Activated CD4-positive, alpha-beta T cell treated with anti-CD3 and anti-CD28 coated beads, Interleukin-2, amount 10 ng/mL, durations not matched to agents 7 days and 5 days (primary cell): ENCODE results near the gene CAMSAP1. TPM values are rescaled to one million over a fixed set of nuclear protein-coding genes. Genes with fewer than 3 reads are reported as not detected.

ENCODE experiments used
- CTCF ChIA-PET: fragments of 350-600 bp; sonication (Branson Sonifier 250); formaldehyde crosslinking; loops from one replicate; lab custom pipeline; 2021; ENCODE audit warnings: antibody characterized with exemption; lab: Charles Lee
- POLR2A ChIA-PET: fragments of 350-600 bp; sonication (Branson Sonifier 250); formaldehyde crosslinking; loops from one replicate; lab custom pipeline; 2021; ENCODE audit warnings: antibody characterized with exemption; lab: Charles Lee
- DNase-seq: peaks from one replicate; pipeline ENCODE4 v3.0.0-alpha.2; 2020
- H3K27ac Mint-ChIP-seq: one replicate; pipeline ENCODE4 v1.8.0; 2021; ENCODE audit warnings: mild to moderate bottlenecking, moderate library complexity, mixed read lengths
- H3K27me3 Mint-ChIP-seq: one replicate; pipeline ENCODE4 v1.8.0; 2021; ENCODE audit warnings: mixed read lengths
- H3K36me3 Mint-ChIP-seq: one replicate; pipeline ENCODE4 v1.8.0; 2021; ENCODE audit warnings: low read depth, mixed read lengths
- H3K4me1 Mint-ChIP-seq: one replicate; pipeline ENCODE4 v1.8.0; 2021; ENCODE audit warnings: mixed read lengths
- H3K4me3 Mint-ChIP-seq: one replicate; pipeline ENCODE4 v1.8.0; 2021; ENCODE audit warnings: mild to moderate bottlenecking, moderate library complexity, mixed read lengths
- H3K9me3 Mint-ChIP-seq: one replicate; pipeline ENCODE4 v1.8.0; 2021; ENCODE audit warnings: mixed read lengths
- total RNA-seq, 2 experiments: library from RNA; stranded (reverse); gene quantifications; one replicate each; pipeline ENCODE4 v1.2.3, GENCODE V29; 2021

Gene CAMSAP1
- total RNA-seq, 2 experiments from 2014 or later: 20.4 to 22.7 TPM

DNA sequence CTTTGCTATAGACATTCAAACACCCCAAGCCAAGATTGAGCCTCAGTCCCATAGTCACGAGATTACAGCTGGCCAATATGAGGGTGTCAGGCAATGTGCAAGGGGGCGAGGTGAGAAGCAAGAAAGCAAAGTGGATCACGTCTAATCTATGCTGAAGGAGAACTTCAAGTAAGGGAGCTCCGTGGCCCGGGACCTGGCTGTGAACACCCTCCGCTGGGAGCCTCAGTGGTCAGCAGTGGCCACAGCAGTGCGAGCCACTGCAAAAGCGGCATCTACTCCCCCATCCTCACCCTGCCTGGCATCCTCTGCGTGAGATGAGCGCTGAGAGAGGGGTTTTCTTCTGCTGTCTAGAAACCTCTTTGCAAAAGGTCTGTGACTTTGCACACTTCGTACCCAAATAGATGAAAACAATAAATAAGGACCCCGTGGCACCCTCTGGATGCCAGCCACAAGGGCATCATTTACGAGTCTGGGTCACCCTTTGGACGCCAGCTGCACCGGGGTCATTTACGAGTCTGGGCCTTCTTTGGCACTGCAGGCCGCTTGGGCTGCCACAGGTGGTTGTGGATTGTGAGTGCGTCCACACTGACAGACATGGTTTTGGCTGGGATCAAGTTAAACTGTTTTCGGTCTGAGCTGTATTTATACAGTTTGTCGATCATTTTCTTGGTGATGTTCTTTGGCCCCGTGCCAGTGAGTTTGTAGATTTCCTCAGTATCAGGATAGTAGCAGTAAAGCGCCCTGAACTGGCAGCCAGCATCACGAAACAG is 96.4 kb downstream of the CAMSAP1 start:
- ChIA-PET POLR2A (no interaction called here), CTCF (interaction anchor here (1.5 kb wide), 1 partner anchor 23 kb away, joined by 3 read pairs; no protein-coding TSS in a partner anchor)
- H3K9me3 Mint-ChIP-seq: no peaks in the 10 kb centered on the region
- no peak overlapping the region for H3K4me3 Mint-ChIP-seq
- no peak overlapping the region for H3K27ac Mint-ChIP-seq
- no peaks in the 10 kb centered on the region for H3K27me3 Mint-ChIP-seq
- H3K36me3 Mint-ChIP-seq: peaks cover 4% of the 10 kb centered on the region
- no peaks in the 10 kb centered on the region for H3K4me1 Mint-ChIP-seq
- DNase-seq: no peak

DNA sequence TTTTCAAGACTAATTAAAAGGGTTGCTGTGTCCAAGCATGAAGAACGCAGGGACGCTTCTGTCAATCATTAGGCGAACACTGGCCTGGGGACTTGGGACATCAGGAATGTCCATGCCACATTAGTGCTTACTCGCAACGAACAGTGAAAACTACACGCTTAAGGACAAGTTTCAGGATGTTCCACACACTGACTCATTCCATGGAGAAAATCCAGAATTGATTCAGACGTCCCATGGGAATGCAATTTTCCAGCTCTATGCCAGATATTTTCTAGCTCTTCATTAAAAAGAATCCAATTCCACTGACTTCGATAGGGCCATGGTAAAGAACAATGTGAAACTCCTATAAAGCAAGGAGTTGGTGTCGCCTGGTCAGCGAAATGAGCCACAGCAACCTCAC is 98.2 kb downstream of the CAMSAP1 start:
- H3K4me1 Mint-ChIP-seq: no peaks in the 10 kb centered on the region
- POLR2A ChIA-PET: no interaction called here
- no peaks in the 10 kb centered on the region for H3K27me3 Mint-ChIP-seq
- H3K36me3 Mint-ChIP-seq: no peaks in the 10 kb centered on the region
- CTCF ChIA-PET: interaction anchor here (0.9 kb wide), 1 partner anchor 12 kb away, joined by 3 read pairs; no protein-coding TSS in a partner anchor
- H3K27ac Mint-ChIP-seq: no peak overlapping the region
- H3K4me3 Mint-ChIP-seq: no peak overlapping the region
- no peak for DNase-seq
- H3K9me3 Mint-ChIP-seq: no peaks in the 10 kb centered on the region

GRCh38 chr9:135805422-135806022 is 101.8 kb downstream of the CAMSAP1 start:
- CTCF ChIA-PET: no interaction called here
- DNase-seq: no peak
- POLR2A ChIA-PET: no interaction called here
- H3K4me1 Mint-ChIP-seq: no peaks in the 10 kb centered on the region
- H3K27ac Mint-ChIP-seq: no peak overlapping the region
- H3K4me3 Mint-ChIP-seq: no peak overlapping the region
- H3K9me3 Mint-ChIP-seq: no peaks in the 10 kb centered on the region
- no peaks in the 10 kb centered on the region for H3K36me3 Mint-ChIP-seq
- H3K27me3 Mint-ChIP-seq: no peaks in the 10 kb centered on the region

DNA sequence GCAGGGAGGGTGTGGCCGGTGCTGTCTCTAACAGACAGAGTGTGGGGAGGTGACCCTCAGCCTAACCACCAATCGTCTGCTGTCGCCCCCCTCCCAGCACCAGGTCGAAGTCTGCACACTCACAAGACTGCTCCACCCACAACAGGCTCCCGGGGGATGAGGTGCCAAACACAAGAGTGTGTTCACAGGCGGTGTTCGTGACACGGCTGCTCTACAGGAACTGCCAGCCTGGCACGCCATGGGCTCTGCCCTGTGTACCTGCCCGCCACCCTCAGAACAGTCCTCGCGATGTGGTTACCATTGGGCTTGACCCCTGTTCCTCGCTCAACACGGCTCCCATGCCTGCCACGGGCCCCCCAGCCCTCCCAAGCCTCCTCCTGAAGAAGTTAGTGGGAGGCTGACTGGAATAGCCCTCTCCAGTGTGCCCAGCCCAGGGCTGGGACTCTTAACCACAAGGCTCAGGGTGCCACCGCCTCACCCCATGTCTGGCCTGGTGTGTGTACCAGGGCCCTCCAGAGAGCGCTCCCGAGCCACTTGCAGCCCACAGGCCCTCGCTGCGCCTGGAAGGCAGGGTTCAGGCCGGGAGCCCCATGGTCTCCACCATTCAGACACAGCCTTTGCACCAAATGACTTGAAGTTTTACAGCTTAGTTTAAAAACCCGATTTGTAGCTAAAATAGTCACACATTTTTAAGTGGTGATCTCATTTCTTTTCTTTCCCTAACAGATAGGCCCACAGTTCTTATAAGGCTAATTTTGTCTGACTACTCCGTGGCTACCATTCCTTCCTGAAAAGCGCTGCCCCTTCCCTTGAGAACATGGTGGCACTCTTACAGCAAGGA is 102.5 kb downstream of the CAMSAP1 start:
- no peaks in the 10 kb centered on the region for H3K36me3 Mint-ChIP-seq
- H3K4me1 Mint-ChIP-seq: no peaks in the 10 kb centered on the region
- ChIA-PET CTCF (no interaction called here), POLR2A (no interaction called here)
- no peak for DNase-seq
- H3K27me3 Mint-ChIP-seq: no peaks in the 10 kb centered on the region
- H3K27ac Mint-ChIP-seq: no peak overlapping the region
- H3K4me3 Mint-ChIP-seq: no peak overlapping the region
- no peaks in the 10 kb centered on the region for H3K9me3 Mint-ChIP-seq

- no peak for DNase-seq
- ChIA-PET CTCF (no interaction called here), POLR2A (interaction anchor here (0.7 kb wide), 1 partner anchor 315 kb away, joined by 3 read pairs; the partner anchor contains the start of gene TMEM250)
- Mint-ChIP-seq H3K9me3 (no peaks in the 10 kb centered on the region), H3K27me3 (no peaks in the 10 kb centered on the region), H3K4me1 (no peaks in the 10 kb centered on the region), H3K4me3 (no peak overlapping the region), H3K27ac (no peak overlapping the region), H3K36me3 (no peaks in the 10 kb centered on the region)
These were observed 103.9 kb downstream of the CAMSAP1 start for GRCh38 chr9:135803441-135803840.

GRCh38 chr9:135802876-135803419 is 104.4 kb downstream of the CAMSAP1 start:
- ChIA-PET CTCF (no interaction called here), POLR2A (interaction anchor here (0.7 kb wide), 1 partner anchor 316 kb away, joined by 3 read pairs; the partner anchor contains the start of gene TMEM250)
- Mint-ChIP-seq H3K9me3 (no peaks in the 10 kb centered on the region), H3K4me1 (no peaks in the 10 kb centered on the region), H3K27ac (no peak overlapping the region), H3K36me3 (no peaks in the 10 kb centered on the region), H3K4me3 (no peak overlapping the region), H3K27me3 (no peaks in the 10 kb centered on the region)
- DNase-seq: no peak

DNA sequence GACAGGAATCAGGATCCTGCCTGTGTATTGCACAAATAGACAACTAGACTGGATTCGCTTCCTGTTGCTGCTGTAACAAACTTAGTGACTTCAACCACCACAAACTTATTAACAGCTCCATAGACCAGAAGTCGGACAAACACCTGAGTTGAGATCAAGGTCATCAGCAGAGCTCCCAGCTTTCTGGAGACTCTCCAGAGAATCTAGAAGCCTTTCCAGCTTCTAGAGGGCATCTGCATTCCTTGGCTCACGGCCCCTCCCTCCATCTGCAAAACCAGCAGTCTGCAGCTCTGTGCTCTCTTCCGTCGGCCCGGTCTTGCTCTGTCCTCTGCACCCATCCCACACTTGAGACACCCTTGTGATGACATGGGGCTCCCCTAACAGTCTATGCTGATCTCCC is 106.3 kb downstream of the CAMSAP1 start:
- no peak overlapping the region for H3K4me3 Mint-ChIP-seq
- H3K36me3 Mint-ChIP-seq: no peaks in the 10 kb centered on the region
- ChIA-PET POLR2A (no interaction called here), CTCF (interaction anchor here (1.0 kb wide), 1 partner anchor 149 kb away, joined by 3 read pairs; no protein-coding TSS in a partner anchor)
- no peaks in the 10 kb centered on the region for H3K27me3 Mint-ChIP-seq
- no peak for DNase-seq
- H3K9me3 Mint-ChIP-seq: no peaks in the 10 kb centered on the region
- no peak overlapping the region for H3K27ac Mint-ChIP-seq
- no peaks in the 10 kb centered on the region for H3K4me1 Mint-ChIP-seq

GRCh38 chr9:135799261-135799660 is 108.1 kb downstream of the CAMSAP1 start:
- no peak for DNase-seq
- no peaks in the 10 kb centered on the region for H3K4me1 Mint-ChIP-seq
- H3K9me3 Mint-ChIP-seq: no peaks in the 10 kb centered on the region
- H3K4me3 Mint-ChIP-seq: no peak overlapping the region
- POLR2A ChIA-PET: no interaction called here
- no peaks in the 10 kb centered on the region for H3K27me3 Mint-ChIP-seq
- CTCF ChIA-PET: interaction anchor here (0.6 kb wide), 1 partner anchor 46 kb away, joined by 6 read pairs; no protein-coding TSS in a partner anchor
- no peaks in the 10 kb centered on the region for H3K36me3 Mint-ChIP-seq
- no peak overlapping the region for H3K27ac Mint-ChIP-seq

DNA sequence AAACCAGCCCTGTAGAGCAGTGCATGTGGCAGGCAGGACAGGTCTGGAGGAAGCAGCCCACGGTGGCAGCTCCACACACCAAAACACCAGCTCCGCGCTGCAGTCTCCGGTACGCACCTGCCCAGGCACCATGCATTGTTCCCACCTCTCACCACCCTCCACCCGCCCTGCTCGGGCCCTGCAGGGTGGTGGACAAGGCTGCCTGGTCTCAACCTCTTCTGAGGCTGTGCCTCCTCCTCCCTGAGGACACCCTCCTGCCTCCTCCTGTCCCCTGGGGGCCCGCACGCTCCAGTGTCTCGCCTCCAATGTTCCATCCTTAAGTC is 109.1 kb downstream of the CAMSAP1 start:
- DNase-seq: no peak
- Mint-ChIP-seq H3K27me3 (no peaks in the 10 kb centered on the region), H3K4me1 (no peaks in the 10 kb centered on the region), H3K36me3 (no peaks in the 10 kb centered on the region), H3K27ac (no peak overlapping the region), H3K9me3 (no peaks in the 10 kb centered on the region), H3K4me3 (no peak overlapping the region)
- ChIA-PET POLR2A (no interaction called here), CTCF (no interaction called here)

DNA sequence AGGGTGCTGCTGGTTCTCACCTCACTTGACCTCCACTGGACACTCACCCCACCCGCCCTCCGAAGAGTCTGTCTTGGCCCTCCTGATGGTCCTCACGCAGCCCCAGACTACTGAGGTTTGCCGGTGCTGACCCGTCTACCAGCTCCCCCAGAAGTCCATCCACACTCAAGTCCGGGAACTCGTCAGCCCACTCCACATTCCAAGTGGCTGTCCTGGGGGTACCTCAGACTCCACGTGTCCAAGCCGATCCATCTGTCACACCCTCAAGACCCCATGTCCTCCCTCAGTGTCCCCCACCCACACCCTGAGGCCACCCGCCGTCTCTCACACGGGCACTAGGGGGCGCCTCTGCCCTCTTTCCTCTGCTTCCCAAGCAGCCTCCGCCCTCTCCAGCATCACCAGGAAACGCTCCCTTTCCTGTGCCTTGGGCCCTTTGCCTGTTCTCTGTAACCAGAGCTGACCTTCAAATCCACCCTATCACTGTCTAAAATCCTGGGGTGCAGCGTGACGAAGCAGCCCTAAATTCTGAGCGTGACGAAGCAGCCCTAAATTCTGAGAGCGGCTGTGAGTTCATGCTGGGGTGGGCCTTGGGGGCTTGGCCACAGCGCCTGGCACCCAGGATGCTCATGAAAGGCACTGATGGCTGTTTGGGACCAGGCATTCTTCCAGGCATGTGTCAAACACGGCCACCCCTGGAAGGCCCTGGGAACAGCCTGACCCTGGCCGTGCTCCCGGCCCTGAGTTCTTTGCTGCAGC is 109.7 kb downstream of the CAMSAP1 start:
- no peak overlapping the region for H3K4me3 Mint-ChIP-seq
- CTCF ChIA-PET: no interaction called here
- H3K27ac Mint-ChIP-seq: no peak overlapping the region
- no peaks in the 10 kb centered on the region for H3K4me1 Mint-ChIP-seq
- POLR2A ChIA-PET: no interaction called here
- H3K36me3 Mint-ChIP-seq: no peaks in the 10 kb centered on the region
- H3K27me3 Mint-ChIP-seq: no peaks in the 10 kb centered on the region
- no peaks in the 10 kb centered on the region for H3K9me3 Mint-ChIP-seq
- DNase-seq: no peak

- POLR2A ChIA-PET: no interaction called here
- Mint-ChIP-seq H3K4me1 (no peaks in the 10 kb centered on the region), H3K4me3 (no peak overlapping the region), H3K9me3 (no peaks in the 10 kb centered on the region), H3K27me3 (no peaks in the 10 kb centered on the region), H3K27ac (no peak overlapping the region), H3K36me3 (no peaks in the 10 kb centered on the region)
- CTCF ChIA-PET: interaction anchor here (1.1 kb wide), 1 partner anchor 12 kb away, joined by 3 read pairs; no protein-coding TSS in a partner anchor
- no peak for DNase-seq
These were observed 110.4 kb downstream of the CAMSAP1 start for GRCh38 chr9:135796784-135797485.

DNA sequence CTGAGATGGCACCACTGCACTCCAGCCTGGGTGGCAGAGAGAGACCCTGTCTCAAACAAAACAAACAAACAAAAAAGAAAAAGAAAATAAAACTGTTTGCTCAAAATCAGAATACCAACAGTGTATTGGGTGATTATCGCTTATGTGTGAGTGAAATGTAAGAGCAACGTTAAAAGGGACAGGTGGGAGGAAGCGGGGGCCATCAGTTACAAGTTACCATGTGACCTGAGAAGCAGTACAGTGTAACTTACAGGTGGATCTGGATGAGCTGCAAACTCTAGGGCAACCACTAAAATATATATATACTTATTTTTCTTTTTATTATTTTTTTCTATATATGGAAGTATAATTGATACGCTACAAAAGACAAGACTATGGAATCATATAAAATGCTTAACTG is 112.0 kb downstream of the CAMSAP1 start:
- Mint-ChIP-seq H3K27me3 (no peaks in the 10 kb centered on the region), H3K9me3 (no peaks in the 10 kb centered on the region), H3K4me3 (no peak overlapping the region), H3K36me3 (no peaks in the 10 kb centered on the region), H3K27ac (no peak overlapping the region), H3K4me1 (no peaks in the 10 kb centered on the region)
- POLR2A ChIA-PET: no interaction called here
- CTCF ChIA-PET: no interaction called here
- DNase-seq: no peak
